ENCODE data around the gene GRPEL1. TPM values are rescaled to one million over a fixed set of nuclear protein-coding genes. Genes with fewer than 3 reads are reported as not detected.
A peak's percentile ranks its signal among the peaks of the same experiment; 100 is the strongest.

Gene GRPEL1
- total RNA-seq, 2 experiments from 2014 or later: 27.4 to 43.7 TPM

DNA sequence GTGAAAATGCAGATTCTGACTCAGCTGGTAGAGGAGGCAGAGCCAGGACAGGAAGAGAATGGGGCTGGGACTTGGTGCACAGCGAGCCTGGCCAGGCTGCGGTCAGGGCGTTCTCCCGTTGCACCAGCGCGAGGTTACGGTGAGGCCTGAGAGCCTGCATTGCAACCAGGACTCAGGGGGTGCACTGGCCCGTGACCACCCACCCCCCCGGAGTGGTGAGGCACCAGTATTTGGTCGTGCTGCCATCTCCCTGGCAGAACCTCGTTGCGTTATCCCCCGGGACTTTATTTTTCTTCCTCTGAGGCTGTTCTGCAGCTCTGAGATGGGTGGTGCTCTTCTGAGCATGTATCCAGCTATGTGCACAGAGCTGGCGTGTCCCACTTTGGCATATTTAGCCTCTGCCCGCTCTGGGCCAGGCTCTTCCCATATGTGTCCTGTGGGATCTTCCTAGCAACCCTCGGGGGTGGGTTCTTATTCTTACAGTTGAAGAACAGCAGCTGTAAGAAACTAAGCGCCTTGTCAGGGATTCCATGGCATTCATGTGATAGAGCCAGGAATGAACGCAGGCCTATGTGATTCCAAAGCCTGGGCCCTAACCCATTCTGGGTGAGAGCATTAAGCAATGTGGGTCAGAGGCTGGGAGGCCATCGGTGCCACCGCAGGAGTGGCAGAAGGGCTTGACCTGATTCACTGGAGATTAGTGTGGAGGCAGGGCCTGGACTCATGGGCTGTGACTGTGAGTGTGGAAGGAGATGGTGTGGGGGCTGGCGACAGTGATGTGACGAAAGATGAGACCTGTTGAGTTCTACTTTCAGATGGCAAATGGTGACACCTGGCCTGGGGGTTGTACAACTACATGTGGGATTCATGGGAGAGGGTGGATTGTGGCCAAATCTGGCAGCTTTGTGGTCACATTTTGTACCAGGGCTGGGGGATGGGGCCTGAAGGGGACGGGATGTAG lies 21.6 kb downstream of the GRPEL1 start:
- intact Hi-C loops (cut with micrococcal nuclease; ENCODE audit: unreplicated experiment): no loop called here
- Histone ChIP-seq H3K9me2 (ENCODE audit: insufficient read depth, low read length) (no peaks in the 10 kb centered on the region), H2AFZ (ENCODE audit: low read length) (no peak overlapping the region), H3K4me1 (ENCODE audit: insufficient read depth, low read length, poor library complexity, severe bottlenecking) (peaks cover 37% of the 10 kb centered on the region), H3K4me2 (ENCODE audit: low read length) (peak overlapping the region; percentile 81), H3K27ac (ENCODE audit: low read depth, low read length, poor library complexity, severe bottlenecking) (no peak overlapping the region), H4K20me1 (ENCODE audit: insufficient read depth, low read length) (peaks cover 19% of the 10 kb centered on the region; the same call in 1 of the 2 replicates), H3K79me2 (ENCODE audit: insufficient read depth, low read depth, low read length) (peaks cover 21% of the 10 kb centered on the region; the same call in 1 of the 2 replicates), H3K9me3 (ENCODE audit: low read length) (no peaks in the 10 kb centered on the region), H3K36me3 (ENCODE audit: insufficient read depth, low read length) (no peaks in the 10 kb centered on the region), H3K4me3 (ENCODE audit: low read depth, low read length, poor library complexity, severe bottlenecking) (peak overlapping the region; percentile 99)
- ChIA-PET CTCF (ENCODE audit: unreplicated experiment) (interaction anchor here (0.9 kb wide), 1 partner anchor 136 kb away, joined by 3 read pairs; no protein-coding TSS in a partner anchor), POLR2A (interaction anchor here (1.0 to 2.0 kb wide), 5 partner anchors 11 to 76 kb away, joined by 3 to 9 read pairs (median 4); partner anchors contain the start of gene GRPEL1)
- TF ChIP-seq, protein P1, sequence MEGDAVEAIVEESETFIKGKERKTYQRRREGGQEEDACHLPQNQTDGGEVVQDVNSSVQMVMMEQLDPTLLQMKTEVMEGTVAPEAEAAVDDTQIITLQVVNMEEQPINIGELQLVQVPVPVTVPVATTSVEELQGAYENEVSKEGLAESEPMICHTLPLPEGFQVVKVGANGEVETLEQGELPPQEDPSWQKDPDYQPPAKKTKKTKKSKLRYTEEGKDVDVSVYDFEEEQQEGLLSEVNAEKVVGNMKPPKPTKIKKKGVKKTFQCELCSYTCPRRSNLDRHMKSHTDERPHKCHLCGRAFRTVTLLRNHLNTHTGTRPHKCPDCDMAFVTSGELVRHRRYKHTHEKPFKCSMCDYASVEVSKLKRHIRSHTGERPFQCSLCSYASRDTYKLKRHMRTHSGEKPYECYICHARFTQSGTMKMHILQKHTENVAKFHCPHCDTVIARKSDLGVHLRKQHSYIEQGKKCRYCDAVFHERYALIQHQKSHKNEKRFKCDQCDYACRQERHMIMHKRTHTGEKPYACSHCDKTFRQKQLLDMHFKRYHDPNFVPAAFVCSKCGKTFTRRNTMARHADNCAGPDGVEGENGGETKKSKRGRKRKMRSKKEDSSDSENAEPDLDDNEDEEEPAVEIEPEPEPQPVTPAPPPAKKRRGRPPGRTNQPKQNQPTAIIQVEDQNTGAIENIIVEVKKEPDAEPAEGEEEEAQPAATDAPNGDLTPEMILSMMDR (conservative IDR thresholded peaks at IDR 0.05; ENCODE audit: low read length): no peak
- no peak for TF ChIP-seq EZH2phosphoT487 (IDR thresholded peaks at IDR 0.05; ENCODE audit: borderline replicate concordance, low read depth, low read length)
- BruUV-seq (replicated peaks): no TSS peak
- peak; percentile 40 for DNase-seq (ENCODE audit: low spot score)

DNA sequence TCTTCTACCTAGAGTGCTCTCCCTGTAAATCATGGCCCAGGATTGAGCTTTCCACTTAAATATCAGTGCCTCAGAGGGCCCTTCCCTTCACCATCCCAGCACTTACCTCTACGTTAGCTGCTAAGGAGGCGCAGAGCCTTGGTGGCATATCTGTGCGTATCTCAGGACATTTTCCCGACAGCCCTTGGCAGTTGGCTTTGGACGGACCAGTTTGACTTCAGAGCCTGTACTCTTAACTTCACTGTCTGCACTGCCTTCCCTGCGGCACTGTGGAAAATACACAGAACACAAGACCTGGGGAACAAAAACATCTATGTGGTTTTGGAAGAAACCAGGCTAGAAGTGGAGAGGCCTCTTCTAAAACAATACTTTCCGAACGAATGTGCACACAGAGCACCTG lies 22.3 kb downstream of the GRPEL1 start:
- Histone ChIP-seq H3K36me3 (ENCODE audit: insufficient read depth, low read length) (no peaks in the 10 kb centered on the region), H3K4me3 (ENCODE audit: low read depth, low read length, poor library complexity, severe bottlenecking) (peak overlapping the region; percentile 99), H3K79me2 (ENCODE audit: insufficient read depth, low read depth, low read length) (peaks cover 21% of the 10 kb centered on the region; the same call in 1 of the 2 replicates), H3K9me3 (ENCODE audit: low read length) (no peaks in the 10 kb centered on the region), H3K4me1 (ENCODE audit: insufficient read depth, low read length, poor library complexity, severe bottlenecking) (peaks cover 37% of the 10 kb centered on the region), H2AFZ (ENCODE audit: low read length) (no peak overlapping the region), H4K20me1 (ENCODE audit: insufficient read depth, low read length) (peaks cover 19% of the 10 kb centered on the region; the same call in 1 of the 2 replicates), H3K9me2 (ENCODE audit: insufficient read depth, low read length) (no peaks in the 10 kb centered on the region), H3K4me2 (ENCODE audit: low read length) (peak overlapping the region; percentile 81), H3K27ac (ENCODE audit: low read depth, low read length, poor library complexity, severe bottlenecking) (no peak overlapping the region)
- ChIA-PET POLR2A (interaction anchor here (1.1 to 2.0 kb wide), 3 partner anchors 18 to 75 kb away, joined by 4 to 9 read pairs (median 7); partner anchors contain the start of gene GRPEL1), CTCF (ENCODE audit: unreplicated experiment) (no interaction called here)
- TF ChIP-seq, protein P1 (conservative IDR thresholded peaks at IDR 0.05; ENCODE audit: low read length): no peak
- TF ChIP-seq EZH2phosphoT487 (IDR thresholded peaks at IDR 0.05; ENCODE audit: borderline replicate concordance, low read depth, low read length): no peak
- BruUV-seq (replicated peaks): TSS peak; percentile 62
- no peak for DNase-seq (ENCODE audit: low spot score)
- intact Hi-C loops (cut with micrococcal nuclease; ENCODE audit: unreplicated experiment): no loop called here

Measured in OCI-LY7 (cell line).